Activated CD8-positive, alpha-beta memory T cell treated with anti-CD3 and anti-CD28 coated beads for 4 hours (primary cell): ENCODE measurements around the gene ZNF474.

Experiments used
- DNase-seq, 2 donors: peaks; one replicate each; pipeline ENCODE4 v3.0.0-alpha.2; 2020; ENCODE audit warnings: low read depth in 2 of 2

Gene ZNF474

GRCh38 chr5:122118356-122118948 is 10.9 kb upstream of the ZNF474 start:
- DNase-seq: no peak

GRCh38 chr5:122119205-122119604 is 10.1 kb upstream of the ZNF474 start:
- no peak for DNase-seq

- DNase-seq: no peak
Measured at GRCh38 chr5:122120493-122120892, 8.9 kb upstream of the ZNF474 start.

GRCh38 chr5:122120957-122121356 is 8.4 kb upstream of the ZNF474 start:
- DNase-seq: no peak

- no peak for DNase-seq
Measured at GRCh38 chr5:122121479-122122465, 7.6 kb upstream of the ZNF474 start.

- DNase-seq: no peak
Measured at GRCh38 chr5:122124766-122125165, 4.6 kb upstream of the ZNF474 start.

- no peak for DNase-seq
Measured at GRCh38 chr5:122126177-122126755, 3.1 kb upstream of the ZNF474 start.

- DNase-seq: no peak
Measured at GRCh38 chr5:122126756-122127321, 2.5 kb upstream of the ZNF474 start.

GRCh38 chr5:122130152-122130551 is 806 bp downstream of the ZNF474 start:
- DNase-seq: no peak

GRCh38 chr5:122137702-122138101 is 8.4 kb downstream of the ZNF474 start:
- no peak for DNase-seq

GRCh38 chr5:122138356-122138755 is 9.0 kb downstream of the ZNF474 start:
- DNase-seq: no peak

- no peak for DNase-seq
Measured at GRCh38 chr5:122140900-122141299, 11.6 kb downstream of the ZNF474 start.

- no peak for DNase-seq
Measured at GRCh38 chr5:122141751-122142150, 12.4 kb downstream of the ZNF474 start.

- DNase-seq: no peak
Measured at GRCh38 chr5:122142480-122143164, 13.3 kb downstream of the ZNF474 start.

- DNase-seq: no peak
Measured at GRCh38 chr5:122144236-122144635, 14.9 kb downstream of the ZNF474 start.

- no peak for DNase-seq
Measured at GRCh38 chr5:122145906-122146305, 16.6 kb downstream of the ZNF474 start.

GRCh38 chr5:122149321-122150090 is 20.2 kb downstream of the ZNF474 start:
- DNase-seq: no peak

GRCh38 chr5:122150215-122150614 is 20.9 kb downstream of the ZNF474 start:
- no peak for DNase-seq

GRCh38 chr5:122151640-122152039 is 22.3 kb downstream of the ZNF474 start:
- no peak for DNase-seq

- DNase-seq: no peak
Measured at GRCh38 chr5:122152266-122152900, 23.0 kb downstream of the ZNF474 start.

- no peak for DNase-seq
Measured at GRCh38 chr5:122153230-122153629, 23.9 kb downstream of the ZNF474 start.
